ENCODE results near the gene SREK1IP1.
"Not testable (repeated sequence)": the region's sequence is repeated elsewhere in the genome, so short reads cannot be mapped to it uniquely, and the experiment has no call there.

SREK1IP1 gene

DNA sequence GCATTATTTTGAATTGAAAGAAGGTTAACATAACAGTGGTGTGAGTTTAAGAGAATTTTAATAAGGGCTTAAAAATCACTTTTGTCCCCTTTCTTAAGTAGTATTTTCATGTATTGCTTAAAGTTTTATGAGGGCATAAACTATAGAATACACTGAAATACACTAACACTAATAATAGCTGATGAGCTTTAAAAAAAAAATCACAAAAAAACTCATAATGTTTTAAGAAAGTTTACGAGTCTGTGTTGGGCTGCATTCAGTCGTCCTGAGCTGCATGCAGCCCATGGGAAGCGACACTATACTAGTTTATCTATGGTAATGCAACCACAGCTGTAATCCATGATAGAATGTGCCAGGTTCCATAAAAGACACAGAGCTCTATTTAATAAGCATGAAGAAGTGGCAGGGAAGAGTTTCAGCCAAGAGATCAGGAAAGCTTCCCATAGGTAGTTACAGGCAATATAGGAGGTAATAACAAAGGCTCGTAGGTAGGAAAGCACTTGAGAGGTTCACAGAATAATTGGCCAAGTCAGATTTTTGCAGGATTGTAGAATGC is 4.5 kb downstream of the SREK1IP1 start:
- no peak for DNase-seq

DNA sequence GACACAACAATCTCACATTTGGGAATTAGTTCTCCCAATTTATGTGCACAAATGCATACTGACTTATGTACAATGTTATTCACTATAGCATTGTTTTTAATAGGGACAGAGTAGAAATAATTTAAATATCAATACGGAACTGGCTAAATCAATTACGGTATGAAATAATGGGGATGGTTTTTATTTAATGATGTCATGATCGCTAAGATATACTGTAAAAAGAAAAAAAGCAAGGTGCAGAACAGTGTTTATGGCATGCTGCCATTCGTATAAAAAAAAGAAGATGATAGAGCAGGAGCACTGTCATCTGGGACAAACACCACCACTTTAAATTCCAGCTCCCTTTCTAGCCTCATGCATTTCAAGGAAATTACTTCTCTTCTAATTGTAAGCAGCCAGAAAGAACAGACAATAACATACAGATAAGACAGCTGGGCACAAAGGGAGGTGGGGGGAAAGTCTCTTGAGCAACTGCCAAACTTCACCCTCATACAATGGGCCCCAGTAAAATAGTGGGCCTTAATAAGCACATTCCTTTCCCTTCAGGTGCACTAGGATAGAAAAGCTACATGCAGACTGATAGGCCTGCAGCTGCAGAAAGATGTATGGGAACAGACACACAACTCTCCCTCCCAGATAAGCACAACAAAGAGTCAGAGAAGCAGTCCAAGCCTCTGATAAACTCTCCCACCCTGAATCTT is 8.4 kb downstream of the SREK1IP1 start:
- no peak for DNase-seq

DNA sequence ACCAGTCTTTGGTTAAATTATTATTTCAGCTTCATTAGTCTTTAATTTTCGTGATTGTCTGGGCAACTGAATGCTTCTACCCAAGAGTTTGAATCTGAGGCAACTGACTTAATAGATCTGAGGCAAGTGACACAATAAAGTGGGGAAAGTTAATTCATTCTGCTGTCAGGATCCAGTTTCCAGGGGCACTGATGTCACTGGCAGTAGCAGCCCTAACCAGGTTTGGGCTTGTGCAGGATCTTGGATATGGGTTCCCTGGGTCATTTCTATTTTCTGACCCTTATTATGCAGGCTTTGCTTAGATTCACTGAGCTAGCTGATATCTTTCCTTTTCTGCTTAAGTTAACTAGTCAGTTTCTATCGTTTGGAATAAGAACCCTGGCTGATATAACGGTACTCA is 9.6 kb downstream of the SREK1IP1 start:
- DNase-seq = no peak

DNA sequence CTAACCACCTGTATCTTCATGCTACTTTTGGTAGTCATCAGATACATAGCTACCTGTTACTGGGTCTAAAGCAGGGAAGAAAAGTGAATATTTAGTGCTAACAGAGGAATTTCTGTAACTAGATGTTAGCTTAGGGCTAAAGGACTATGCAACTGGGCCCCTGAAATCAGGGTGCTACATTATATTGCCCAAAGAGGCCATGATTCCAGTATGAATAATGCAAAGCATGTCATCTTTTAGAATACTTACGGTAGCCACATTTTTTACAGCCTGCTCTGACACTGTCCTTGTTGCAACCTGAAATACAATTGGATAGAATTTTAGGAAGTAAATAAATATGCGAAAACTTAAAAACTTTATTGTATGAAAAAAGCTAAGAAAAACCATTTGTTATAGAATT is 14.4 kb downstream of the SREK1IP1 start:
- no peak for DNase-seq

DNA sequence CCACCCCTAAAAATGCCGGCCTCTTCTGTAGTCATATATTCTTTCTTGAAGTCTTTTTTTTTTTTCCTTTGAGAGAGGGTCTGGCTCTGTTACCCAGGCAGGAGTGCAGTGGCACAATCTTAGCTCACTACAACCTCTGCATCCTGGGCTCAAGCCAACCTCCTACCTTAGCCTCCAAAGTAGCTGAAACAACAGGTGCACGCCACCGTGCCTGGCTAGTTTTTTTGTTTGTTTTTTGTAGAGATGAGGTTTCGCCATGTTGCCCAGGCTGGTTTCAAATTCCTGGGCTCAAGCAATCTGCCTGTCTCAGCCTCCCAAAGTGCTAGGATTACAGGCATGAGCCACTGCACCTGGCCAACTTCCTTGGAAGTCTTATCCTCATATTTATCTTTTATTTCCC is 19.1 kb downstream of the SREK1IP1 start:
- no peak for DNase-seq

DNA sequence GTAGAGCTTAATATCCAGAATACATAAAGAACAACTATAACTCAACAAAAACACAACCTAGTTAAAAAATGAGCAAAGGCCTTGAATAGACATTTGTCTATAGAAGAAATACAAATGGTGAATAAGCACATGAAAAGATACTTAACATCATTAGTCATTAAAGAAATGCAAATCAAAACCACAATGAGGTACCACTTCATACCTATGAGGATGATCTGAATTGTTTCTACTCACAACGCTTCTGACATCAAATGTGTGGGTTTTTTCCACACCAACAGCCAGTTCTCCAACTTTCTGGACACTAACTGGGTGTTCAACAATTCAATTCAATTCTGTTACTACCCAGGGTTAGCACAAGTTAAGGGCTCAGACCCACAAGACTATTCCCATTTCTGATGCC is 22.0 kb downstream of the SREK1IP1 start:
- DNase-seq = no peak

DNA sequence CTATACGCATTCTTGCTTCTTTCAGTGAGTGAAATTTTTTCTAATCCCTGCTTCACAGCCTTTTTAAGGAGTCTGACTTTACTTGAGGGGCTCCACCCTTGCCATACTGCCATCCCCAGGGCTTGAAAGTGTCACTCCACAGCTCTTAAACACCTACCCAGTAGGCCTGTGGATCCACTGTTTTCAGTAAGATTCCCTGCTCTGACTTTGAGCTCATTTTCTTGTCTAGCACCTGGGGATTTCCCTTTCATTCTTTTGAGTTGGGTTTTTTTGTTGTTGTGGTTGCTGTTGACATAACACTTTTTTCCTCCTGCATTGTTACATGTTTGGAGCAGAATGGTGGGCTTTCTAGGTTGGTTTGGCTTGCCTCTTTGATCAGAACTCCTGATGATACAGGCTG is 23.6 kb downstream of the SREK1IP1 start:
- no peak for DNase-seq

DNA sequence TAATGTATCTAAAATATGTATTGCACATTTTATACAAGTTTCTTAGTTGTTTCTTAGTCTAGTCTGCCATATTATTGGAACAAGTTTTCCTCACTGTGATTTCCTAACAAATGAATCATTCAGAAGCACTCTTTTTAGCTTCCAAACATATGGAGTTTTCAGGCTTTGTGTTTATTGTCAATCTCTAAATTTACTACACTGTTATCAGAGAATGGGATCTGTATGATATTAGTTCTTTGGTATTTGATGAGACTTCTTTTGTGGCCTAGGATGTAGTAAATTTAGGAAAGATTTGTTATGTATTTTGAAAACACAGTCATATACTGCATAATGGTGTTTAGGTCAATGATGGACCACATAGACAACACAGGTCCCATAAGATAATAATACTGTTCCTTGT is 25.7 kb downstream of the SREK1IP1 start:
- DNase-seq = no peak

DNA sequence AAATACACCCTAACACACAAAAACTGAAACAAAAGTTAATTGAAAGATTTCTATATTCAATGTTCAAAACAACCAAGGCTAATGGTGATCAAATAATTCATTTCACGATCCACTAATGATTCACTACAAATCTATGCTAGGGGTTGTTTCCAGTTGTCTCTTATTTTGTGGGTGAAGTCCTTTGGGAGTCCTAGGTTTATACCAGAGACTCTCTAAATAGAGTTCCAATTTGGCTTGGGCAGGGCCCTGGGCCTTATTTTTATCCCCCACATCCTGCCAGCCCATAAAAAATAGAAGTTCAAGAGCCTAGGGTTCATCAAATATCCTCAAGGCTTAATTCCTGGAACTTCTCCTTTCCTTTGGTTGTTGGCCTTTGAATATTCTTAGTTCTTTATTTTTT is 26.1 kb downstream of the SREK1IP1 start:
- peak; percentile 25 for DNase-seq

DNA sequence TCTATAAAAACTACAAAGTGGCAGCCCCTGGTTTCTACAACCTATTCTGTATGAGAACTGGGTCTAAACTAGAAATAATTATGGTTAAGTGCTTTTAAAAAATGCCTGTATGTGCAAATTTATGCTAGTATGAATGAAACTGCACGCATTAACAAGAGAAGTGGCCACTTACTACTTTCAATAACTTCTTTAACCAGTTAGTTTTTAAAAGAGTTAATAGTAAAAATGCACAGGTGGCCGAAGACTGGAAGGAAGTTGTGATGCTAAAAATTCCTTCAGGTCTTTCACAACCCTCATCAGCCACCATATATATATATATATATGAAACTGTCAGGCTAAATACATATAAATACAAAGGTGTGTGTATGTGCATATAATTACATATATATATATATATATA is 41.3 kb downstream of the SREK1IP1 start:
- no peak for DNase-seq

DNA sequence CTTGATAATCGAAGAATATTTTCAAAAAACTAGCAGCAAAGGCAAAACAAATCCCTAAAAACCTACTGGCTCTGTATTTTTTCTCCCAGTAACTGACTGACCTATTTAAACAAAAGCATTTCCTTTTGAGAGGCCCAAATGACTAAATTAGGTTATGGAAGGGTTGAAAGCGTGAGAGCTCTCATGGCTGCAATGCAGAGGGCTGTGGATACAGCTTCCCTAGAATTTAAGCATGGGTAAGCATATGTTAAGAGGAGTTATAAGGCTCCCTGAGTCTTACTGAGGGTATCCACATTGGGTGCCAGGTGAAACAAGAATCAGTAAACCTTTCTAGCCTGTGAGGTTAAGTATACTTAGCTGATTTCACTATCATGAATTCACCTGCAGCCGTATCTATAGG is 45.9 kb downstream of the SREK1IP1 start:
- DNase-seq = no peak

DNA sequence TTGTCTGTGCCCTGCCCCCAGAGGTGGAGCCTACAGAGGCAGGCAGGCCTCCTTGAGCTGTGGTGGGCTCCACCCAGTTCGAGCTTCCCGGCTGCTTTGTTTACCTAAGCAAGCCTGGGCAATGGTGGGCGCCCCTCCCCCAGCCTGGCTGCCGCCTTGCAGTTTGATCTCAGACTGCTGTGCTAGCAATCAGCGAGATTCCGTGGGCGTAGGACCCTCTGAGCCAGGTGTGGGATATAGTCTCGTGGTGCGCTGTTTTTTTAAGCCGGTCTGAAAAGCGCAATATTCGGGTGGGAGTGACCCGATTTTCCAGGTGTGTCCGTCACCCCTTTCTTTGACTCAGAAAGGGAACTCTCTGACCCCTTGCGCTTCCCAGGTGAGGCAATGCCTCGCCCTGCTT is 54.0 kb downstream of the SREK1IP1 start:
- DNase-seq = not testable (repeated sequence)

DNA sequence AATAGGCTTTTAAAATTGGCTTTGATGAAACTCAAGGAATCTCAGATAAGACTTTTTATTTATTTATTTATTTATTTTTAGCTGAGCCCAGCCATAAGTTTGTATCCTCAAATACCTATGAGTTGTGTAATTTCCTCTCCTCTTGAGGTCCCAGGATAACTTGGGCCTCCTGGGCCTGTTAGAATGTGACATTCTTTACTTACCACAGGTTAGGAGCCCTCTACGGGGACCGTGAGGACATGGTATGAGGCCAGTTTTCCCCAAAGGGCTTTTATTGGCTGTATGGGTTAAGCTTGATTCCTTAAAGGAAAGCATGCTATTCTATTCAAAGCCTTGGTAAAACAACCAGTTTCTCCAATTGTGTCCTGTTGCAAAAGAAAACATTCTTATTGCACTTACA is 61.3 kb downstream of the SREK1IP1 start:
- no peak for DNase-seq

DNA sequence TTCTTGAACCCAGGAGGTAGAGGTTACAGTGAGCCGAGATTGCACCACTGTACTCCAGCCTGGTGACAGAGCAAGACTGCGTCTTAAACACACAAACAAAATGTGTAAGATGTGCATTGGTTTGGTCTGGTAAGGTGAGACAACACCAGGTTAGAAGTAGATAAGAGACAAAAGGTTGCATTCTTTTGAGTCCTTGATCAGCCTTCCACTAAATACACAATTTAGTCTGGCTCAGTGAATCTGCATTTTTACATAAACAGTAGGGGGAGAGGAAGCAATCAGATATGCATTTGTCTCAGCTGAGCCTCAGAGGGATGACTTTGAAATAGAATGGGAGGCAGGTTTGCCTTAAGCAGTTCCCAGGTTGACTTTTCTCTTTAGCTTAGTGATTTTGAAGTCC is 62.4 kb downstream of the SREK1IP1 start:
- DNase-seq = not testable (repeated sequence)

DNA sequence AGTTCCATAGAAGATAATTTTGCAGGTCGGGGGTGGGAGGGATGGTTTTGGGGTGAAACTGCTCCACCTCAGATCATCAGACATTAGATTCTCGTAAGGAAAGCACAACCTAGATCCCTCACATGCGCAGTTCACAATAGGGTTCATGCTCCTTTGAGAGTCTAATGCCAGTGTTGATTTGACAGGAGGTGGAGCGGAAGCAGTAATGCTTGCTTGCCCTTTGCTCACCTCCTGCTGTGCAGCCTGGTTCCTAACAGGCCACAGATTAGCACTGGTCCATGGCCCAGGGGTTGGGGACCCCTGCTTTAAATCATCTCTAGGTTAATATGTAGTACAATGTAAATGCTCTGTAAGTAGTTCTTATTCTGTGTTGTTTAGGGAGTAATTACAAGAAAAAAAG is 67.7 kb downstream of the SREK1IP1 start:
- no peak for DNase-seq

DNA sequence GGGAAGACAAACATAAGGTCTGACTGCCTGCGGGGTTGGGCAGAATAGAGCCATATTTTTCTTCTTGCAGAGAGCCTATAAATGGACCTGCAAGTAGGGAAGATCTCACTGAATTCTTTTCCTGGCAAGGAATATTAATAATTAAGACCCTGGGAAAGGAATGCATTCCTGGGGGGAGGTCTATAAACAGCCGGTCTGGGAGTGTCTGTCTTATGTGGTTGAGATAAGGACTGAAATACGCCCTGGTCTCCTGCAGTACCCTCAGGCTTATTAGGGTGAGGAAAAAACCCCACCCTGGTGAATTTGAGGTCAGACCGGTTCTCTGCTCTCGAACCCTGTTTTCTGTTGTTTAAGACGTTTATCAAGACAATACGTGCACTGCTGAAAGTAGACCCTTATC is 72.1 kb downstream of the SREK1IP1 start:
- not testable (repeated sequence) for DNase-seq

DNA sequence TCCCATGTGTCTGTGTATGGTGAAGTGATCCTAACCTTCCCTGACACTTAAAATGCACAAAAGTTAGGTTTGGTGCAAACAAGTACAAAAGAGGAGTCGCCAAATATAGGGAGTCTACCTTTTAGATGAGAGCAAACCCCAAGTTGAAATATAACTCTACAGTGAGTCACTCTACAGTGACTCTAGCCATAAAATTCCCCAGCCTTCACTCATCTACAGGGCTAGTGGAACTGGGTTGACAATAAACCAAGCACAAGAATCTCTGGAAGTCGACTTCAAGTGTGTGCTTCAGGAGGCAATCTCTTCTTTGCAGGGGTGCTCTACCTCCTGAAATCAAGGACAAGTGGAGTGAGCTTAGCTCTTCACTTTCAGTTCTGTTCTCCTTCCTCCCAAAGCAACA is 74.9 kb downstream of the SREK1IP1 start:
- no peak for DNase-seq

DNA sequence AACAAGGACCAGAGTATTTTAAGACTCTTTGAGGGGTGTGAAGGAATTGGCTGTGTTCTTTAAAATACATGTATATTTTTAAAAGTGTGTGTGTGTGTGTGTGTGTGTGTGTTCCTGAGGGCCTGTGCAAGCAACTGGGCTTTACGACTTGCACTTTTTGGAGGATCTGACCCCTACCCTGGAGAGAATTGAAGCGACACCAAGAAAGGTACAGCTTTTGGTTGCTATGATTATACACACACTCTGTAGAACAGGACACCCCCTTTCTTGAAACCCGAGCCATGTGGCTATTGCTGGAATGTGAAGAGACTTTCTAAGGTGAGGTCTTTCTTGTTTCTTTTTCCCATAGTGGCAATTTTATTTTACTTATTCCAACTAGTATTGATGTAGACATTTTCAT is 77.2 kb downstream of the SREK1IP1 start:
- no peak for DNase-seq

DNA sequence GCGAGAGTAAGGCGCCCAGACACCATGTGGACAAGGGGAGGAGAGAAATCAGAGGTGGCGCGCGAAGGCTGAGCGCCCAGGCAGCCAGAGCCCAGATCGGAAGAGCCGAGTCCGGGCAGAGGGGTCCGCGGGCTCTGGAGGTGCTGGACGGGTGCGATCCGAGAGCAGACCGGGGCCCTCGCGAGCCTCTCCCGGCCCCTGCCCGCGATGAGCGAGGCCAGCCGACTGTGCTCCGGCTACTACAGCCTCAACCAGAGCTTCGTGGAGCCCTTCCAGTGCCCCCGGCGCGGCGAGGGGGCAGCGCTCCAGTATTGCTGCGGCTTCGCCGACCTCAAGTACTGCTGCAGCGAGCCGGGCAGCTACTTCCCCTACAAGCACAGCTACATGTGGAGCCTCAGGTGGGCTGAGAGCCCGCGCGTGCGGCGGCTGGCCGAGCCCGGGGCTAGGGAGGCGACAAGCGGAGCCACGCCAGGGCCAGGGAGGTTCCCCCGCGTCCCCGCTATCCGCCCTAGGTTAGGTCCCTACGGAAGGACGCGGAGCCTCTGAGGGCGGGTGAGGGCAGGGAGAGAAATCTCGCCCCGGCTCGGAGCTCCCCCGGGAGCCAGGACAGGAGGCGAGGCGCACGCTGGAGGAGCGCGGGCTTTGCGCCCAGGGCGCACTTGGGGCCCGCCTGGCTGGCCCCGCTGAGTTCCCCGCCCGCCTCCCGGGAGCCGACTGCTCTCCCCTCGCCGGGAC is 77.9 kb downstream of the SREK1IP1 start, which contains the start of gene SHISAL2B:
Gene SHISAL2B, plus strand, starts transcription at position 87 of the 735 bp plus-strand sequence. Its CDS starts 121 bp downstream, at position 208.
- no peak for DNase-seq

DNA sequence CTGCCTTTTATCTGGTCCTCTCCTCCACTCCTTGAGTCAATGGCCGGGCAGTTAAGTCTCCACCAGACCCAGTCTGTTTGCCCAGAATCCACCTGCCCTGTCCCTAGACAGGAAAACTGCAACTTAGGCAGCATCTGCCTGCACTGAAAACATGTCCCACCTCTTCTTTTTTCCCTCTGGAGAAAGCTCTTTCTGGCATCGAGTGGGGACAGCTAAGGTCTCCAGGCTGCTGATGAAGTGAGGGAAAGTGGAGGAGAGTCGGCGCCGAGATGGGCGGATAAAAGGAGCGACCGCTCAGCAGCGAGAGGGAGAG is 78.4 kb downstream of the SREK1IP1 start:
- no peak for DNase-seq

DNA sequence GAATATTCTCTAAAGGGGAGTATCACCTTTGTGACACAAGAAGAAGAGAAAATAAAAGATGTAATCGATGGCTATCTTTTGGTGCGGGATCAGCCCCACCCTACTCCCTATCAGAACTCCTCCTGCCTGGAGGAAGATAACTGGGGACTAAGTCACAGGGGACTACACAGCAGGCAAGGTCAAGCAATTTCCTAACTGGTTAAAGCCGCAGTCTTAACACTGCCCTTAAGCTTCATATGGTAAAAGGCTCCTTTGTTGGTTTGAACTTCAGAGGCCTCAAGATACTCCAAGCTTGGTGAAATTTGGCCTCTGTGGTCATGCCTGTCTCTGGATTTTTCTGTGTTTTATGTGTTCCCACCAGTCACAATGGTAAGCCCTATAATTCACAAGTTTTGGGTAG is 79.5 kb downstream of the SREK1IP1 start:
- DNase-seq = no peak

DNA sequence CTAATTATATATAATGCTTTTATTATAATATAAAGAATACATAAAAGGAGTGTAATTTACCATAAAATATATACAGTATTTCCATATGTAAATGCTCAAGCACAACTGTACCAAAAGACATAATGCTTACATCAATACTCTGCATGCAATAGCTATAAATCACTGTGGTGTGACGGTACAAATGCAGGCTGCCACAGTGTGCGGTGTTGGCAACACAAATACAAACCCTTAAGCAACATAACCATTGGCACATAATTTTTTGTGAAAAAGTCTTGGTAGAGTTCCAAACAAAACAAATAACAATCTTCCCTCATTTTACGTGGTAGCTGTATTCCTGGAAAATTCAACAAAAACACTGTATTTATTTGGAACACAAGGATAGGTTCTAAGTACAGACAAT is 80.1 kb downstream of the SREK1IP1 start:
- no peak for DNase-seq

DNA sequence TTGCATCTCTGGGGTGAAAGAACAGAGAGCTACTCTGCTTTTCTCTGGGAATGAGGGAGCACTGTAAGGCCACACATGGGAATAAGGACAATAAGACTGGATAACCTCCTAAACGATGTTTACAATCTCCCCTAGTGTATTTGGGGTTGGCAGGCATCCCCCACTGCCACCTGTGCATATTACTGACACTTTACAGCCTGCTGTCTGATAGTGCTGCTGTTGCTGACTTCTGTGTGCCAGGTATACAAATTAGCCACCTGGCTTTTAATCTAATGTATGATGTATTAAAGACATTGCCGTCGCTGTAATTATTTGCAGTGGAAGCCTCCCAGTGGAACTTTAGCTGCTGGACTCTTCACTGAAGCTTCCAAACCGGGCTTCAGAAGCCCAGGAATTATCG is 82.6 kb downstream of the SREK1IP1 start:
- no peak for DNase-seq

DNA sequence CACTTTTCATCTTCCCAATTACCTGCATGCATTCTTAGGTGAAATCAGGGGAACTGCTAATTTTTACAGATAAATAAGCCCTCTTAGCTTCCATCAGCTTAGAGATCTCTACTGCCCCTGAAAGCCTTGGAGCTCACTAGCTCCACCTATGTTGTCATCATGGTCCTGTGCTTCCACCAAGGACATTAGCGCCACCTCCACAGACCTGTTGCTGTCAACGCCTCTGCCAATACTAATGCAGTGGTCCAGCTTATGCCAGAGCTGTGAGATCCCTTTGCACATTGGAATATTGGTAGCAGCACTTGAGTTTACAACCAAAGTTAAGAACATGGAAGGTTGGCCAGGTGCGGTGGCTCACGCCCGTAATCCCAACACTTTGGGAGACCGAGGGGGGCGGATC is 85.9 kb downstream of the SREK1IP1 start:
- no peak for DNase-seq

DNA sequence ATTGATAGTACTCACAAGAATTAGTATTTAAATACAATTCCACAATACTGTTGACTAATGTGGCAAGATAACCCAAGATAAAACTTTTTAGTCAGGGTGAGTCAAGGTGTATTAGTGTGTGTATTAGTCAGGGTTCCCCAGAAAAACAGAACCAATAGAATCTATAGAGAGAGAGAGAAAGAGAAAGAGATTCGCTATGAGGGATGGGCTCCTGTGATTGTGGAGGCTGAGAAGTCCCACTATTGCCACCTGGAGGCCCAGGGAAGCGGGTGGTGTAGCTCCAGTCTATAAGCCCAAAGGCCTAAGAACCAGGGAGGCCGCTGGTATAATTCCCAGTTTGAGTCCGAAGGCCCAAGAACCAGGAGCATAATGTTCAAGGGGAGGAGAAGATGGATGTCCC is 88.2 kb downstream of the SREK1IP1 start:
- peak; percentile 9 for DNase-seq

Measured in MV-4-11 (cell line).